Heart right ventricle (tissue), 16 donors: ENCODE measurements around the gene MYO1D. TPM values are rescaled to one million over a fixed set of nuclear protein-coding genes. Genes with fewer than 3 reads are reported as not detected.

Experiments
- ATAC-seq, 8 donors: fragments of 200-7000 bp; cut with Tn5 transposase; one replicate each; pipeline ENCODE4 v1.9.1; 2020; ENCODE audit warnings: mild to moderate bottlenecking in 8 of 8, moderate library complexity in 8 of 8, moderate number of reproducible peaks in 1 of 8
- DNase-seq, 2 donors: peaks; one replicate each; pipeline ENCODE4 v3.0.0-alpha.2; 2020
- H3K27ac ChIP-seq, 10 donors: fragments of 200-600 bp; sonication (generic) in 2 of 10; one replicate each; pipeline versions ENCODE4 v1.5.0 to v1.8.0; 2020 to 2022; ENCODE audit warnings: mild to moderate bottlenecking in 3 of 10
- H3K27me3 ChIP-seq, 7 donors: fragments of 200-600 bp; one replicate each; pipeline ENCODE4 v1.8.0; 2021 to 2022; ENCODE audit warnings: mild to moderate bottlenecking in 2 of 7
- H3K36me3 ChIP-seq, 9 donors: fragments of 200-600 bp; sonication (generic) in 1 of 9; one replicate each; pipeline versions ENCODE4 v1.5.0 to v1.8.0; 2020 to 2022; ENCODE audit warnings: mild to moderate bottlenecking in 2 of 9
- H3K4me1 ChIP-seq, 9 donors: fragments of 200-600 bp; sonication (generic) in 1 of 9; one replicate each; pipeline versions ENCODE4 v1.5.0 to v1.8.0; 2020 to 2022; ENCODE audit warnings: mild to moderate bottlenecking in 4 of 9
- H3K4me3 ChIP-seq, 10 donors: fragments of 200-600 bp; sonication (generic) in 2 of 10; one replicate each; pipeline versions ENCODE4 v1.5.0 to v1.8.0; 2020 to 2022; ENCODE audit warnings: mild to moderate bottlenecking in 7 of 10, moderate library complexity in 2 of 10
- H3K9me3 ChIP-seq, 11 donors: fragments of 200-600 bp in 10 of 11; sonication (generic) in 2 of 11; one replicate each; pipeline versions ENCODE4 v1.5.0 to v1.8.0; 2013 to 2022; ENCODE audit warnings: mild to moderate bottlenecking in 2 of 11, control low read depth in 1 of 11, moderate library complexity in 1 of 11
- WGBS, 2 donors: extraction: QIAGEN DNeasy Blood & Tissue Kit; methylation state at CpG; one replicate each; pipeline ENCODE4 v1.1.7; 2013; ENCODE audit warnings: inconsistent platforms in 1 of 2; 5-methylcytosine and 5-hydroxymethylcytosine counted together
- intact Hi-C, 10 donors: fragments of 100-400 bp; cut with DNase I; formaldehyde crosslinking; loops; one replicate each; pipeline versions ENCODE4 v1.11.1 to v1.14.2; 2022
- polyA plus RNA-seq, 2 donors: library from polyadenylated mRNA; stranded (reverse); fragments of 200-250 nt; gene quantifications; one replicate each; pipeline ENCODE4 v1.2.3, GENCODE V29; 2013
- total RNA-seq, 10 donors: library from RNA; stranded (reverse); fragmentation: NEBNext Ultra II Directional in 3 of 10; extraction: Animal tissue kit (Norgen Biotek cat#: 25700) in 3 of 10; gene quantifications; one replicate each; pipeline versions ENCODE4 v1.2.1 to v1.2.4, GENCODE V29; 2021 to 2023
- TF ChIP-seq, protein P1 (sequence below), 9 donors: fragments of 200-600 bp; sonication (generic) in 2 of 9; IDR thresholded peaks; one replicate each; pipeline versions ENCODE4 v1.5.0 to v1.8.0; 2021 to 2022; ENCODE audit warnings: antibody characterized with exemption in 9 of 9, mild to moderate bottlenecking in 5 of 9, moderate library complexity in 1 of 9
- donor health status: Arrhythmogenic right ventricular cardiomyopathy.
- donor health status: ischemic (EF 13 %, LVEDD 7.1; RV severe dilation, severe dysfunction).
- donor health status: healthy with polysubstance abuse.
- donor health status: DM: no; HTN: yes; CAD: no.
- donor health status: DM: no; HTN: no; CAD: no.
- donor health status: ischemic (EF 25% LVEDD 6.9; RV normal size, moderate dysfunction).
- donor health status: ischemic (EF 25% LVEDD 5.7; RV mildly dilated, moderate dysfunction).
- donor health status: healthy.
- donor health status: DM: yes; HTN: yes; CAD: no.
- donor health status: Ischemic cardiomyopathy.
- donor health status: ischemic (EF 35%, LVEDD 5.7; RV mildly dilated, moderate dysfunction).
- donor health status: nonischemic (EF 11% LVEDD 7.7; RV severe dilation, severe dysfunction).
- donor health status: DM: yes; HTN: yes; CAD: no.
- donor health status: PGD.
- donor health status: ischemic (EF 29% LVEDD 5.4; RV normal size, mild dysfunction).
- donor health status: nonischemic (EF 23%, LVEDD 6.1; RV moderate dilation, normal function).

Gene MYO1D
- total and polyA plus RNA-seq, 12 donors, result 1.9 to 16.4 (median 6.7) TPM

GRCh38 chr17:32588982-32589381 lies 287.9 kb downstream of the MYO1D start:
- TF ChIP-seq, protein P1, sequence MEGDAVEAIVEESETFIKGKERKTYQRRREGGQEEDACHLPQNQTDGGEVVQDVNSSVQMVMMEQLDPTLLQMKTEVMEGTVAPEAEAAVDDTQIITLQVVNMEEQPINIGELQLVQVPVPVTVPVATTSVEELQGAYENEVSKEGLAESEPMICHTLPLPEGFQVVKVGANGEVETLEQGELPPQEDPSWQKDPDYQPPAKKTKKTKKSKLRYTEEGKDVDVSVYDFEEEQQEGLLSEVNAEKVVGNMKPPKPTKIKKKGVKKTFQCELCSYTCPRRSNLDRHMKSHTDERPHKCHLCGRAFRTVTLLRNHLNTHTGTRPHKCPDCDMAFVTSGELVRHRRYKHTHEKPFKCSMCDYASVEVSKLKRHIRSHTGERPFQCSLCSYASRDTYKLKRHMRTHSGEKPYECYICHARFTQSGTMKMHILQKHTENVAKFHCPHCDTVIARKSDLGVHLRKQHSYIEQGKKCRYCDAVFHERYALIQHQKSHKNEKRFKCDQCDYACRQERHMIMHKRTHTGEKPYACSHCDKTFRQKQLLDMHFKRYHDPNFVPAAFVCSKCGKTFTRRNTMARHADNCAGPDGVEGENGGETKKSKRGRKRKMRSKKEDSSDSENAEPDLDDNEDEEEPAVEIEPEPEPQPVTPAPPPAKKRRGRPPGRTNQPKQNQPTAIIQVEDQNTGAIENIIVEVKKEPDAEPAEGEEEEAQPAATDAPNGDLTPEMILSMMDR (IDR thresholded peaks at IDR 0.05), result no peak
- Histone ChIP-seq H3K9me3 (peaks cover 0 to 2% (median 0%) of the 10 kb centered on the region in 11 donors), H3K36me3 (no peaks in the 10 kb centered on the region), H3K27ac (no peak overlapping the region), H3K4me3 (no peak overlapping the region), H3K4me1 (peaks cover 0 to 13% (median 0%) of the 10 kb centered on the region in 9 donors), H3K27me3 (no peaks in the 10 kb centered on the region)
- intact Hi-C loops, result no loop called here
- no peak for DNase-seq
- no peak for ATAC-seq
- WGBS, 2 donors, result 91 to 92% methylated on average over 6 of the region's 6 CpGs

GRCh38 chr17:32588135-32588534 lies 288.8 kb downstream of the MYO1D start:
- Histone ChIP-seq H3K4me1 (peaks cover 0 to 13% (median 0%) of the 10 kb centered on the region in 9 donors), H3K9me3 (peaks cover 0 to 11% (median 3%) of the 10 kb centered on the region in 11 donors), H3K4me3 (no peak overlapping the region), H3K27me3 (no peaks in the 10 kb centered on the region), H3K36me3 (no peaks in the 10 kb centered on the region), H3K27ac (no peak overlapping the region)
- TF ChIP-seq, protein P1 (IDR thresholded peaks at IDR 0.05), result no peak
- intact Hi-C loops, result no loop called here
- DNase-seq (no peak), ATAC-seq (no peak)
- WGBS, 2 donors, result 56 to 60% methylated on average over 3 of the region's 3 CpGs

DNA sequence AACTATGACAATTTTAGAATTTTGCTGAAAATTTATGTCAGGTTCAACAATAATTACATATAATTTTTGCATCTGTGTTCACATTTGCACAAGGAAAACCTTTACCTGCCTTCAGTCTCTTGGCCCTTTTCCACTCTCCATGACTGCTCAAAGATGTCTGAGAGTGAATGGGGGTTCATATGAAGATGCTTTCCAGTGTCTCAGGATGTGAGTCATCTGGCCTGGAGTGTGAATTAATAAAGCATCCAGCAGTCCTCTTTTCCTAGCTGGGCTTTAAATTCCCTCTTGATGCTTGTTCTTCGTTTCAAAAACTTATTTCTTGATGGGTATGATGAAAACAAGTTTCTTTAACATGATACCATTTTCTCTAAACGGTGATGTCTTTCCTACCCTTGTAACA lies 290.3 kb downstream of the MYO1D start:
- H3K4me3 ChIP-seq, result no peak overlapping the region
- no peaks in the 10 kb centered on the region for H3K36me3 ChIP-seq
- ATAC-seq, result no peak
- H3K27ac ChIP-seq, result no peak overlapping the region
- TF ChIP-seq, protein P1 (IDR thresholded peaks at IDR 0.05), result no peak
- intact Hi-C loops, result no loop called here
- H3K4me1 ChIP-seq, result peaks cover 0 to 13% (median 0%) of the 10 kb centered on the region in 9 donors
- 85 to 88% methylated on average over 2 of the region's 2 CpGs for WGBS, 2 donors
- H3K9me3 ChIP-seq, result peaks cover 0 to 20% (median 4%) of the 10 kb centered on the region in 11 donors
- DNase-seq, result no peak
- H3K27me3 ChIP-seq, result no peaks in the 10 kb centered on the region

DNA sequence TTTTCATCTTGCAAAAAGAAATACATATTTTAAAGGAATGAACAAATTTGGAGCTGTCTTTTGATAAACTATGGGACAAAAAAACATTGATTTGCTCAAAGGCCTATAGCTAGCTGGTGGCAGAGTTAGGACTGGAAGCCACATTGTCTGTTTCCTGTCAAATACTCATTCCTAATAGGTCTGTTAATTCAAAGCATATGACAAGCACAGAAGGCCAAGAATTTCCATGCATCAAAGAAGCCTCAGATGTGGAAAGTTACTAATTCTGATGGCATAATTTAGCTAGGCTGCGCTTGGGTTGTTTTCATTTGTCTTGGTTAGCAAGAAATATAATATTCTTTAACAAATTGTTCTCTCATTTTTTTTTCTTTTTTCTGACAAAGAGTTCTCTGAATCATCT lies 292.1 kb downstream of the MYO1D start:
- 96 to 98% methylated on average over 1 of the region's 1 CpG for WGBS, 2 donors
- DNase-seq (no peak), ATAC-seq (no peak)
- peaks cover 0 to 35% (median 9%) of the 10 kb centered on the region in 11 donors for H3K9me3 ChIP-seq
- peaks cover 0 to 3% (median 0%) of the 10 kb centered on the region in 9 donors for H3K4me1 ChIP-seq
- H3K27me3 ChIP-seq, result no peaks in the 10 kb centered on the region
- no peak overlapping the region for H3K4me3 ChIP-seq
- no peaks in the 10 kb centered on the region for H3K36me3 ChIP-seq
- intact Hi-C loops, result no loop called here
- H3K27ac ChIP-seq, result no peak overlapping the region
- TF ChIP-seq, protein P1 (IDR thresholded peaks at IDR 0.05), result no peak
